SK-N-SH treated with all-trans-retinoic acid at 6 μM for 48 hours (cell line): ENCODE data around the gene GALNTL6.

Source experiments
- ATAC-seq: fragments of 200-7000 bp; cut with Tn5 transposase; 3 replicates; pipeline ENCODE4 v1.9.1; 2020; ENCODE audit warnings: mild to moderate bottlenecking, moderate library complexity
- ARNTL ChIP-seq: fragments of 450-650 bp; formaldehyde crosslinking; IDR thresholded peaks from 2 replicates; pipeline ENCODE4 v1.5.0; 2020; ENCODE audit warnings: low read depth, mild to moderate bottlenecking, moderate library complexity, borderline replicate concordance
- BACH2 ChIP-seq: fragments of 250-450 bp; sonication (Bioruptor Pico); IDR thresholded peaks from 2 replicates; pipeline ENCODE4 v1.9.0; 2021; ENCODE audit warnings: mild to moderate bottlenecking, borderline replicate concordance
- CSDC2 ChIP-seq: fragments of 250-450 bp; sonication (Bioruptor Pico); IDR thresholded peaks from 2 replicates; pipeline ENCODE4 v1.5.0; 2020; ENCODE audit warnings: mild to moderate bottlenecking, moderate library complexity
- ESRRG ChIP-seq: fragments of 250-450 bp; sonication (Bioruptor Pico); IDR thresholded peaks from 2 replicates; pipeline ENCODE4 v1.6.1; 2021; ENCODE audit warnings: mild to moderate bottlenecking
- GLIS3 ChIP-seq: fragments of 250-450 bp; sonication (Bioruptor Pico); IDR thresholded peaks from 2 replicates; pipeline ENCODE4 v1.5.0; 2020; ENCODE audit warnings: mild to moderate bottlenecking, moderate library complexity
- ISL1 ChIP-seq: fragments of 250-450 bp; sonication (Bioruptor Pico); IDR thresholded peaks from 2 replicates; pipeline ENCODE4 v2.1.2; 2022; ENCODE audit warnings: mild to moderate bottlenecking, moderate library complexity
- OSR1 ChIP-seq: fragments of 250-450 bp; sonication (Bioruptor Pico); IDR thresholded peaks from 2 replicates; pipeline ENCODE4 v1.8.0; 2022; ENCODE audit warnings: moderate library complexity, mild to moderate bottlenecking, inconsistent platforms
- PPARA ChIP-seq: fragments of 250-450 bp; sonication (Bioruptor Pico); IDR thresholded peaks from 2 replicates; pipeline ENCODE4 v1.5.0; 2020; ENCODE audit warnings: mild to moderate bottlenecking, borderline replicate concordance
- RARB ChIP-seq: fragments of 250-450 bp; sonication (Bioruptor Pico); IDR thresholded peaks from 2 replicates; pipeline ENCODE4 v1.8.0; 2021; ENCODE audit warnings: mild to moderate bottlenecking, moderate library complexity
- SNAI2 ChIP-seq: fragments of 250-450 bp; sonication (Bioruptor Pico); IDR thresholded peaks from 2 replicates; pipeline ENCODE4 v1.5.0; 2020; ENCODE audit warnings: mild to moderate bottlenecking, moderate library complexity
- TOX ChIP-seq: fragments of 250-450 bp; sonication (Bioruptor Pico); IDR thresholded peaks from 2 replicates; pipeline ENCODE4 v1.8.0; 2021; ENCODE audit warnings: mild to moderate bottlenecking, moderate library complexity, borderline replicate concordance
- ZC3H10 ChIP-seq: fragments of 250-450 bp; sonication (Bioruptor Pico); IDR thresholded peaks from 2 replicates; pipeline ENCODE4 v1.5.1; 2021; ENCODE audit warnings: mild to moderate bottlenecking, moderate library complexity
- ZFP30 ChIP-seq: fragments of 450-650 bp; formaldehyde crosslinking; IDR thresholded peaks from 2 replicates; pipeline ENCODE4 v1.5.0; 2022; ENCODE audit warnings: mild to moderate bottlenecking, moderate library complexity
- ZNF565 ChIP-seq: fragments of 450-650 bp; formaldehyde crosslinking; conservative IDR thresholded peaks from 2 replicates; pipeline ENCODE4 v1.5.0; 2020; ENCODE audit warnings: low read depth, mild to moderate bottlenecking, moderate library complexity
- ZNF8 ChIP-seq: fragments of 450-650 bp; formaldehyde crosslinking; IDR thresholded peaks from 2 replicates; pipeline ENCODE4 v1.5.0; 2020; ENCODE audit warnings: mild to moderate bottlenecking, moderate library complexity
- TF ChIP-seq, protein P1 (sequence below): fragments of 250-450 bp; sonication (Bioruptor Pico); IDR thresholded peaks from 2 replicates; pipeline ENCODE4 v1.8.0; 2021; ENCODE audit warnings: low read depth, mild to moderate bottlenecking, moderate library complexity, borderline replicate concordance
- TF ChIP-seq, protein P2 (sequence below): fragments of 250-450 bp; sonication (Bioruptor Pico); IDR thresholded peaks from 2 replicates; pipeline ENCODE4 v1.5.1; 2020; ENCODE audit warnings: low read depth, mild to moderate bottlenecking, moderate library complexity
- TF ChIP-seq, protein P3 (sequence below): fragments of 250-450 bp; sonication (Bioruptor Pico); IDR thresholded peaks from 2 replicates; pipeline ENCODE4 v1.5.1; 2021; ENCODE audit warnings: mild to moderate bottlenecking, moderate library complexity
- TF ChIP-seq, protein P4 (sequence below): fragments of 250-450 bp; sonication (Bioruptor Pico); IDR thresholded peaks from 2 replicates; pipeline ENCODE4 v1.8.0; 2020; ENCODE audit warnings: mild to moderate bottlenecking, moderate library complexity, borderline replicate concordance
- TF ChIP-seq, protein P5 (sequence below): fragments of 250-450 bp; sonication (Bioruptor Pico); IDR thresholded peaks from 2 replicates; pipeline ENCODE4 v1.5.0; 2020; ENCODE audit warnings: mild to moderate bottlenecking, moderate library complexity

The GALNTL6 gene

DNA sequence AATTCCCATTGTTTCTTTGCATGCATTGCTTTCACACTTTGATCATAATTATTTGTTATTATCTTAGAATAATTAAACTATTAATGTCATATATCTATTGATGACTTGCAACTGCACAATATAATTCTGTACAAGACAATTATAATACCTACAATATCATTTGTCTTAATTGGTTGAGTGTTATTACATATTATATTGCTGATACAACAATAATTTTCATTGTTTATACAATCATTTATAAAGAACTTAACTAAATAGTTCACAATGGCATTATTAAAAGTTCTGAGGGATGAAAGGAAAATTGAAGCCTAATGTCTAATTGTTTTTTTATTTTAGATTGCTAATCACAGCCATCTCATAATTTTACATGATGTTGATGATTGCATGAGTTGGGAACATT, 227.6 kb downstream of the GALNTL6 start:
- no peak for ATAC-seq
- no peak for TF ChIP-seq ZNF8 (CRISPR knock-in tag)
- no peak for TF ChIP-seq ESRRG (CRISPR knock-in tag)
- no peak for TF ChIP-seq GLIS3 (CRISPR knock-in tag)
- no peak for TF ChIP-seq TOX (CRISPR knock-in tag)
- no peak for TF ChIP-seq CSDC2 (CRISPR knock-in tag)
- TF ChIP-seq ZFP30 (CRISPR knock-in tag): no peak
- TF ChIP-seq SNAI2 (CRISPR knock-in tag): no peak
- no peak for TF ChIP-seq RARB (CRISPR knock-in tag)
- no peak for TF ChIP-seq PPARA (CRISPR knock-in tag)
- TF ChIP-seq, all 23 proteins: peak for 0

DNA sequence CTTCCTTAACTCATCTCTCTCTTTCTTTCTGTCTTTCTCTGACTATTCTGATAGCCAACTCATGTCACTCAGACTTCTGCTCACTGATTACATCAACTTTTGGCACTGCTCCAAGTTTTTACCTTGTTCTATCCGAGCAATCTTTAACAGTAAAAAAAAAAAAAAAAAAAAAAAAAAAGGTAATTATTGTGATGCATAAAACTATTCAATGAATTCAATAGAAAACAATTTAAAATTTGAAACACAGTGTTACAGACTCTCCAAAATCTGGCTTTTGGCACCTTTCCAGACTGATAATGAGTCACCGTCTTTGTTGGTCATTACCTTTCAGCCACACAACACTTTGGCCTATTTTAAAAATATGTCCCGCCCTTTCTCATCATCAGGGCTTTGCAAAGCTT, 229.5 kb downstream of the GALNTL6 start:
- TF ChIP-seq ESRRG (CRISPR knock-in tag) (no peak), SNAI2 (CRISPR knock-in tag) (no peak), OSR1 (CRISPR knock-in tag) (no peak), ARNTL (CRISPR knock-in tag) (no peak), TOX (CRISPR knock-in tag) (no peak), GLIS3 (CRISPR knock-in tag) (no peak), ZNF8 (CRISPR knock-in tag) (no peak), ZC3H10 (no peak), PPARA (CRISPR knock-in tag) (no peak), CSDC2 (CRISPR knock-in tag) (no peak), ISL1 (CRISPR knock-in tag) (no peak), RARB (CRISPR knock-in tag) (no peak)
- TF ChIP-seq, protein P1, sequence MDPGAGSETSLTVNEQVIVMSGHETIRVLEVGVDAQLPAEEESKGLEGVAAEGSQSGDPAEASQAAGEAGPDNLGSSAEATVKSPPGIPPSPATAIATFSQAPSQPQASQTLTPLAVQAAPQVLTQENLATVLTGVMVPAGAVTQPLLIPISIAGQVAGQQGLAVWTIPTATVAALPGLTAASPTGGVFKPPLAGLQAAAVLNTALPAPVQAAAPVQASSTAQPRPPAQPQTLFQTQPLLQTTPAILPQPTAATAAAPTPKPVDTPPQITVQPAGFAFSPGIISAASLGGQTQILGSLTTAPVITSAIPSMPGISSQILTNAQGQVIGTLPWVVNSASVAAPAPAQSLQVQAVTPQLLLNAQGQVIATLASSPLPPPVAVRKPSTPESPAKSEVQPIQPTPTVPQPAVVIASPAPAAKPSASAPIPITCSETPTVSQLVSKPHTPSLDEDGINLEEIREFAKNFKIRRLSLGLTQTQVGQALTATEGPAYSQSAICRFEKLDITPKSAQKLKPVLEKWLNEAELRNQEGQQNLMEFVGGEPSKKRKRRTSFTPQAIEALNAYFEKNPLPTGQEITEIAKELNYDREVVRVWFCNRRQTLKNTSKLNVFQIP: no peak
- no peak for ATAC-seq

DNA sequence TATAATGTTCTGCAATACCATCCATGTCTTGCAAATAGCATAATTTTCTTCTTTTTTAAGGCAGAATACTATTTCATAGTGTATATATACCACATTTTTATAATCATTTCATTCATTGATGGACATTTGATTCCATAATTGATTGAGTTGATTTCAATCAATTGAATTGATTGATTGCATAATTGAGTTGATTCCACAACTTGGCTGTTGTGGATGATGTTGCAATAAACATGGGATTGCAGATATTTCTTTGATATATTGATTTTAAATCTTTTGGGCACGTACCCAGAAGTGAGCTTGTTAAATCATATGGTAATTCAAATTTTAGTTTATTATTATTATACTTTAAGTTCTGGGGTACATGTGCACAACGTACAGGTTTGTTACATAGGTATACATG, 232.8 kb downstream of the GALNTL6 start:
- TF ChIP-seq CSDC2 (CRISPR knock-in tag): no peak
- TF ChIP-seq RARB (CRISPR knock-in tag): no peak
- TF ChIP-seq GLIS3 (CRISPR knock-in tag): no peak
- no peak for TF ChIP-seq ESRRG (CRISPR knock-in tag)
- TF ChIP-seq, protein P2, sequence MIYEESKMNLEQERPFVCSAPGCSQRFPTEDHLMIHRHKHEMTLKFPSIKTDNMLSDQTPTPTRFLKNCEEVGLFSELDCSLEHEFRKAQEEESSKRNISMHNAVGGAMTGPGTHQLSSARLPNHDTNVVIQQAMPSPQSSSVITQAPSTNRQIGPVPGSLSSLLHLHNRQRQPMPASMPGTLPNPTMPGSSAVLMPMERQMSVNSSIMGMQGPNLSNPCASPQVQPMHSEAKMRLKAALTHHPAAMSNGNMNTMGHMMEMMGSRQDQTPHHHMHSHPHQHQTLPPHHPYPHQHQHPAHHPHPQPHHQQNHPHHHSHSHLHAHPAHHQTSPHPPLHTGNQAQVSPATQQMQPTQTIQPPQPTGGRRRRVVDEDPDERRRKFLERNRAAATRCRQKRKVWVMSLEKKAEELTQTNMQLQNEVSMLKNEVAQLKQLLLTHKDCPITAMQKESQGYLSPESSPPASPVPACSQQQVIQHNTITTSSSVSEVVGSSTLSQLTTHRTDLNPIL (CRISPR knock-in tag): no peak
- TF ChIP-seq, protein P1: no peak
- no peak for TF ChIP-seq ZNF8 (CRISPR knock-in tag)
- no peak for TF ChIP-seq BACH2 (CRISPR knock-in tag)
- no peak for TF ChIP-seq ZNF565 (CRISPR knock-in tag)
- TF ChIP-seq, protein P3, sequence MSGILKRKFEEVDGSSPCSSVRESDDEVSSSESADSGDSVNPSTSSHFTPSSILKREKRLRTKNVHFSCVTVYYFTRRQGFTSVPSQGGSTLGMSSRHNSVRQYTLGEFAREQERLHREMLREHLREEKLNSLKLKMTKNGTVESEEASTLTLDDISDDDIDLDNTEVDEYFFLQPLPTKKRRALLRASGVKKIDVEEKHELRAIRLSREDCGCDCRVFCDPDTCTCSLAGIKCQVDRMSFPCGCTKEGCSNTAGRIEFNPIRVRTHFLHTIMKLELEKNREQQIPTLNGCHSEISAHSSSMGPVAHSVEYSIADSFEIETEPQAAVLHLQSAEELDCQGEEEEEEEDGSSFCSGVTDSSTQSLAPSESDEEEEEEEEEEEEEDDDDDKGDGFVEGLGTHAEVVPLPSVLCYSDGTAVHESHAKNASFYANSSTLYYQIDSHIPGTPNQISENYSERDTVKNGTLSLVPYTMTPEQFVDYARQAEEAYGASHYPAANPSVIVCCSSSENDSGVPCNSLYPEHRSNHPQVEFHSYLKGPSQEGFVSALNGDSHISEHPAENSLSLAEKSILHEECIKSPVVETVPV (CRISPR knock-in tag): no peak
- TF ChIP-seq, protein P4, sequence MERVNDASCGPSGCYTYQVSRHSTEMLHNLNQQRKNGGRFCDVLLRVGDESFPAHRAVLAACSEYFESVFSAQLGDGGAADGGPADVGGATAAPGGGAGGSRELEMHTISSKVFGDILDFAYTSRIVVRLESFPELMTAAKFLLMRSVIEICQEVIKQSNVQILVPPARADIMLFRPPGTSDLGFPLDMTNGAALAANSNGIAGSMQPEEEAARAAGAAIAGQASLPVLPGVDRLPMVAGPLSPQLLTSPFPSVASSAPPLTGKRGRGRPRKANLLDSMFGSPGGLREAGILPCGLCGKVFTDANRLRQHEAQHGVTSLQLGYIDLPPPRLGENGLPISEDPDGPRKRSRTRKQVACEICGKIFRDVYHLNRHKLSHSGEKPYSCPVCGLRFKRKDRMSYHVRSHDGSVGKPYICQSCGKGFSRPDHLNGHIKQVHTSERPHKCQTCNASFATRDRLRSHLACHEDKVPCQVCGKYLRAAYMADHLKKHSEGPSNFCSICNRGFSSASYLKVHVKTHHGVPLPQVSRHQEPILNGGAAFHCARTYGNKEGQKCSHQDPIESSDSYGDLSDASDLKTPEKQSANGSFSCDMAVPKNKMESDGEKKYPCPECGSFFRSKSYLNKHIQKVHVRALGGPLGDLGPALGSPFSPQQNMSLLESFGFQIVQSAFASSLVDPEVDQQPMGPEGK: no peak
- TF ChIP-seq TOX (CRISPR knock-in tag): no peak
- TF ChIP-seq, protein P5, sequence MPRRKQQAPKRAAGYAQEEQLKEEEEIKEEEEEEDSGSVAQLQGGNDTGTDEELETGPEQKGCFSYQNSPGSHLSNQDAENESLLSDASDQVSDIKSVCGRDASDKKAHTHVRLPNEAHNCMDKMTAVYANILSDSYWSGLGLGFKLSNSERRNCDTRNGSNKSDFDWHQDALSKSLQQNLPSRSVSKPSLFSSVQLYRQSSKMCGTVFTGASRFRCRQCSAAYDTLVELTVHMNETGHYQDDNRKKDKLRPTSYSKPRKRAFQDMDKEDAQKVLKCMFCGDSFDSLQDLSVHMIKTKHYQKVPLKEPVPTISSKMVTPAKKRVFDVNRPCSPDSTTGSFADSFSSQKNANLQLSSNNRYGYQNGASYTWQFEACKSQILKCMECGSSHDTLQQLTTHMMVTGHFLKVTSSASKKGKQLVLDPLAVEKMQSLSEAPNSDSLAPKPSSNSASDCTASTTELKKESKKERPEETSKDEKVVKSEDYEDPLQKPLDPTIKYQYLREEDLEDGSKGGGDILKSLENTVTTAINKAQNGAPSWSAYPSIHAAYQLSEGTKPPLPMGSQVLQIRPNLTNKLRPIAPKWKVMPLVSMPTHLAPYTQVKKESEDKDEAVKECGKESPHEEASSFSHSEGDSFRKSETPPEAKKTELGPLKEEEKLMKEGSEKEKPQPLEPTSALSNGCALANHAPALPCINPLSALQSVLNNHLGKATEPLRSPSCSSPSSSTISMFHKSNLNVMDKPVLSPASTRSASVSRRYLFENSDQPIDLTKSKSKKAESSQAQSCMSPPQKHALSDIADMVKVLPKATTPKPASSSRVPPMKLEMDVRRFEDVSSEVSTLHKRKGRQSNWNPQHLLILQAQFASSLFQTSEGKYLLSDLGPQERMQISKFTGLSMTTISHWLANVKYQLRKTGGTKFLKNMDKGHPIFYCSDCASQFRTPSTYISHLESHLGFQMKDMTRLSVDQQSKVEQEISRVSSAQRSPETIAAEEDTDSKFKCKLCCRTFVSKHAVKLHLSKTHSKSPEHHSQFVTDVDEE (CRISPR knock-in tag): no peak
- TF ChIP-seq SNAI2 (CRISPR knock-in tag): no peak
- TF ChIP-seq, all 23 proteins: peak for 0
- ATAC-seq: no peak
